GM23248 (cell line): Measurements from ENCODE around the gene MYLIP. TPM values are rescaled to one million over a fixed set of nuclear protein-coding genes. Genes with fewer than 3 reads are reported as not detected.
A peak's percentile ranks its signal among the peaks of the same experiment; 100 is the strongest.

ENCODE experiments used
- DNase-seq: peaks from one replicate; pipeline ENCODE4 v3.0.0-alpha.2; 2015
- H2AFZ ChIP-seq: fragments of 200-600 bp; sonication (generic); 2 replicates; pipeline ENCODE4 v1.6.1; 2016; ENCODE audit warnings: antibody characterized with exemption
- H3F3A ChIP-seq: fragments of 200-600 bp; sonication (generic); 2 replicates; pipeline ENCODE4 v1.6.1; 2016; ENCODE audit warnings: mild to moderate bottlenecking, antibody characterized with exemption, mixed run types; ENCODE audit not compliant: insufficient read depth
- H3K27ac ChIP-seq: fragments of 200-600 bp; sonication (generic); 2 replicates; pipeline ENCODE4 v1.5.1; 2016; ENCODE audit warnings: mild to moderate bottlenecking
- H3K27me3 ChIP-seq: fragments of 200-600 bp; sonication (generic); replicated peaks from 2 replicates; pipeline ENCODE4 v1.6.1; 2016; ENCODE audit warnings: mild to moderate bottlenecking; ENCODE audit not compliant: insufficient read depth
- H3K36me3 ChIP-seq: fragments of 200-600 bp; sonication (generic); 2 replicates; pipeline ENCODE4 v1.6.1; 2016; ENCODE audit warnings: low read depth, mild to moderate bottlenecking
- H3K4me1 ChIP-seq: fragments of 200-600 bp; sonication (generic); 2 replicates; pipeline ENCODE4 v1.6.1; 2016; ENCODE audit warnings: mild to moderate bottlenecking; ENCODE audit not compliant: insufficient read depth
- H3K4me2 ChIP-seq: fragments of 200-600 bp; sonication (generic); one replicate; pipeline ENCODE4 v1.6.1; 2016; ENCODE audit warnings: mild to moderate bottlenecking; ENCODE audit not compliant: unreplicated experiment
- H3K4me3 ChIP-seq: fragments of 200-600 bp; sonication (generic); 2 replicates; pipeline ENCODE4 v1.5.1; 2016; ENCODE audit warnings: mild to moderate bottlenecking
- H3K79me2 ChIP-seq: fragments of 200-600 bp; sonication (generic); 2 replicates; pipeline ENCODE4 v1.6.1; 2016; ENCODE audit warnings: mild to moderate bottlenecking; ENCODE audit not compliant: insufficient read depth
- H3K9ac ChIP-seq: fragments of 200-600 bp; sonication (generic); 2 replicates; pipeline ENCODE4 v1.6.1; 2016; ENCODE audit warnings: mild to moderate bottlenecking
- H3K9me2 ChIP-seq: fragments of 200-600 bp; sonication (generic); 2 replicates; pipeline ENCODE4 v1.6.1; 2016; ENCODE audit warnings: mixed run types, mild to moderate bottlenecking, moderate library complexity; ENCODE audit not compliant: insufficient read depth
- H3K9me3 ChIP-seq: fragments of 200-600 bp; sonication (generic); one replicate; pipeline ENCODE4 v1.6.1; 2017; ENCODE audit warnings: low read depth
- H4K20me1 ChIP-seq: fragments of 200-600 bp; sonication (generic); 2 replicates; pipeline ENCODE4 v1.6.0; 2016; ENCODE audit not compliant: insufficient read depth
- EZH2 ChIP-seq: fragments of 200-600 bp; sonication (generic); IDR thresholded peaks from 2 replicates; pipeline ENCODE4 v1.6.1; 2018; ENCODE audit warnings: antibody characterized with exemption, mild to moderate bottlenecking; ENCODE audit not compliant: insufficient read depth, poor library complexity, severe bottlenecking
- EZH2phosphoT487 ChIP-seq: fragments of 200-600 bp; sonication (generic); IDR thresholded peaks from 2 replicates; pipeline ENCODE4 v1.6.1; 2018; ENCODE audit warnings: antibody characterized with exemption, moderate library complexity, mild to moderate bottlenecking, low read depth; ENCODE audit not compliant: insufficient read depth
- WGBS, 2 experiments: methylation state at CpG; one replicate each; pipeline ENCODE4 v1.1.6; 2015 to 2017; ENCODE audit warnings: low lambda C conversion rate in 2 of 2, low coverage in 1 of 2; ENCODE audit errors: missing lambda C conversion rate in 2 of 2; 5-methylcytosine and 5-hydroxymethylcytosine counted together
- in situ Hi-C: fragments of 300-500 bp; cut with MboI; formaldehyde crosslinking; loops from 2 replicates; pipeline ENCODE4 v1.15.0; 2020
- polyA plus RNA-seq: library from polyadenylated mRNA; unstranded; fragments of >200 nt; fragmentation: Nextera tagmentation; extraction: Ambion mirVana; gene quantifications from 2 replicates; pipeline ENCODE4 v1.2.1, GENCODE V29; 2016
- total RNA-seq: library from RNA; depleted of rRNA; stranded (reverse); fragments of >200 nt; shearing (Covaris generic); gene quantifications from 2 replicates; pipeline ENCODE4 v1.2.3, GENCODE V29; 2014

The MYLIP gene
- total and polyA plus RNA-seq, 2 experiments from 2014 or later, result 1.7 to 1.9 TPM

DNA sequence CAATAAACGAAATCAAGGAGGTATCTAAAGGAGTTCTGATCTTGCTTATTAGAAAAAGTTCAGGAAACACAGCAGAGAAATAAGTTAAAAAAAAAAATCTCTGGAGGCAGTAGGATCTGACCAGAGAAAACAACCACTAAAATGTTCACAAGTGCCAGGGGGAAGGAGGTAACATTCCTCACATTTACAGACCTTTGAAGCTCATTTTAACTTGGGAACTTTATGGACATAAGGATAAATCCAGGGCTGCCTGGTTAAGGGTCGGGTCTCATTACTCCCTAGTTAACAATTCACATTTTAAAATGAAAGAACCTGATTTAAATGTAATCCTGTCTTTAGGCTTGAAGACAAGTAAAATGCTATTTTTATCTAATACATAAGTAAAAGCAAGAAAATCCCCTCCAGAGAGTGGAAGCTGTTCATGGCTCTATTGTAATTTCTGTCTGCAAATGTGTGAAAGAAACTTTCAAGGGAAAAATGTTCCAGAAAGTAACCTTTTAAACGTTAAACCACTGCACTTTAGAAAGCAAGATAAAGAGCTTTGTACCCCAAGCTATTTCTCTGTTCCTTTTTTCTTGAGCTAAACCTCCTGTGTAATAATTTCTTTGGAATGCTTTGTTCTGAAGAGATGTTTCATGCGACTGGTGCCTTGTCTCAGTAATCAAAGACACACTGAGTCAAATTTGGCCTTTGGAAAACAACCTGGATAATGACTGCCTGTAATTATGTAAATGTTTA, 38.2 kb downstream of the MYLIP start:
- Histone ChIP-seq H3K36me3 (no peaks in the 10 kb centered on the region), H3K79me2 (no peaks in the 10 kb centered on the region), H3K4me3 (no peak overlapping the region), H3K9ac (no peak overlapping the region), H3K27me3 (peaks cover 32% of the 10 kb centered on the region), H3K9me2 (no peaks in the 10 kb centered on the region), H3K9me3 (no peaks in the 10 kb centered on the region), H3K4me2 (no peak overlapping the region), H4K20me1 (no peaks in the 10 kb centered on the region), H2AFZ (no peak overlapping the region), H3K4me1 (no peaks in the 10 kb centered on the region), H3F3A (no peaks in the 10 kb centered on the region), H3K27ac (no peak overlapping the region)
- no peak for TF ChIP-seq EZH2
- no peak for TF ChIP-seq EZH2phosphoT487
- in situ Hi-C loops, result loop anchor here (10.0 kb wide), 1 partner anchor 472 kb away; no protein-coding TSS in a partner anchor
- 35 to 38% methylated on average over 4 of the region's 4 CpGs for WGBS, 2 experiments
- DNase-seq, result no peak

DNA sequence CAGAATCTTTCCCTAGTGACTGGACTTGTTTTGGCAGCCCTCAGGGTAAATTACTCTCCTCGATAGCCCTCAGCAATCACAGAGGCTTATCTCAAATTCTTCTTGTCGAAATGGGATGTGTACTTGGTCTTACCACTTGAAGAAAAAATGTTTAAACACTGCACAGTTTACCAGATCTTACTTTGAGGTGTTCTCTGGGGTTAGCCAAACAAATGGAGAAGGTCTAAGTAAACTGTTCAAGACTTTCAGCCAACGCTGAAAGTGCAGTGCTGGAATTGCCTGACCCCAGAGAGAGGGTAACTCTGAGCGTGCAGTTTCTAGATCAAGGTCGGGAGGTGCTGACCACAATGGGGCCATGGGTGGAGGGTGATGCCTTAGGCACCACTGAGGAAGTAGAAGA, 39.2 kb downstream of the MYLIP start:
- Histone ChIP-seq H3F3A (no peaks in the 10 kb centered on the region), H2AFZ (no peak overlapping the region), H3K9me2 (no peaks in the 10 kb centered on the region)

GRCh38 chr6:16168858-16169257, 40.0 kb downstream of the MYLIP start:
- H3K79me2 ChIP-seq, result no peaks in the 10 kb centered on the region
- no peaks in the 10 kb centered on the region for H3K4me1 ChIP-seq
- no peak for TF ChIP-seq EZH2phosphoT487
- no peak for TF ChIP-seq EZH2
- no peak overlapping the region for H3K27ac ChIP-seq
- no peaks in the 10 kb centered on the region for H4K20me1 ChIP-seq
- H3K9me2 ChIP-seq, result no peaks in the 10 kb centered on the region
- in situ Hi-C loops, result loop anchor here (10.0 kb wide), 1 partner anchor 474 kb away; no protein-coding TSS in a partner anchor
- no peaks in the 10 kb centered on the region for H3F3A ChIP-seq
- H3K9ac ChIP-seq, result no peak overlapping the region
- H3K4me3 ChIP-seq, result no peak overlapping the region
- peak; percentile 45 for DNase-seq
- H2AFZ ChIP-seq, result no peak overlapping the region
- H3K4me2 ChIP-seq, result no peak overlapping the region
- H3K27me3 ChIP-seq, result peaks cover 43% of the 10 kb centered on the region
- WGBS, 2 experiments, result 39 to 52% methylated on average over 3 of the region's 3 CpGs
- no peaks in the 10 kb centered on the region for H3K36me3 ChIP-seq
- H3K9me3 ChIP-seq, result no peaks in the 10 kb centered on the region

More for the DNA sequence above, 39.2 kb downstream of the MYLIP start:
- no peaks in the 10 kb centered on the region for H3K36me3 ChIP-seq
- TF ChIP-seq EZH2 (no peak), EZH2phosphoT487 (no peak)
- no peaks in the 10 kb centered on the region for H3K79me2 ChIP-seq
- no peak overlapping the region for H3K9ac ChIP-seq
- H3K27me3 ChIP-seq, result peaks cover 35% of the 10 kb centered on the region
- in situ Hi-C loops, result loop anchor here (10.0 kb wide), 1 partner anchor 473 kb away; no protein-coding TSS in a partner anchor
- 88 to 90% methylated on average over 5 of the region's 5 CpGs for WGBS, 2 experiments
- no peaks in the 10 kb centered on the region for H3K4me1 ChIP-seq
- H3K9me3 ChIP-seq, result no peaks in the 10 kb centered on the region
- no peak for DNase-seq
- no peak overlapping the region for H3K27ac ChIP-seq
- no peak overlapping the region for H3K4me3 ChIP-seq
- H3K4me2 ChIP-seq, result no peak overlapping the region
- no peaks in the 10 kb centered on the region for H4K20me1 ChIP-seq

GRCh38 chr6:16171400-16171799, 42.5 kb downstream of the MYLIP start:
- H3K27ac ChIP-seq, result no peak overlapping the region
- no peak overlapping the region for H2AFZ ChIP-seq
- H3K4me2 ChIP-seq, result no peak overlapping the region
- H3F3A ChIP-seq, result no peaks in the 10 kb centered on the region
- no peaks in the 10 kb centered on the region for H3K9me2 ChIP-seq
- H3K9me3 ChIP-seq, result no peaks in the 10 kb centered on the region
- H3K4me3 ChIP-seq, result no peak overlapping the region
- H4K20me1 ChIP-seq, result no peaks in the 10 kb centered on the region
- no peaks in the 10 kb centered on the region for H3K36me3 ChIP-seq
- no peaks in the 10 kb centered on the region for H3K79me2 ChIP-seq
- WGBS, 2 experiments, result 85 to 90% methylated on average over 2 of the region's 2 CpGs
- TF ChIP-seq EZH2, result no peak
- no peak for TF ChIP-seq EZH2phosphoT487
- no peak for DNase-seq
- no peak overlapping the region for H3K9ac ChIP-seq
- H3K4me1 ChIP-seq, result no peaks in the 10 kb centered on the region
- in situ Hi-C loops, result no loop called here
- peaks cover 46% of the 10 kb centered on the region for H3K27me3 ChIP-seq
